ENCODE measurements around the gene F11R. TPM values are rescaled to one million over a fixed set of nuclear protein-coding genes. Genes with fewer than 3 reads are reported as not detected.

Gene F11R
- total and polyA plus RNA-seq, 4 donors, result 2.4 to 26.0 (median 14.9) TPM

DNA sequence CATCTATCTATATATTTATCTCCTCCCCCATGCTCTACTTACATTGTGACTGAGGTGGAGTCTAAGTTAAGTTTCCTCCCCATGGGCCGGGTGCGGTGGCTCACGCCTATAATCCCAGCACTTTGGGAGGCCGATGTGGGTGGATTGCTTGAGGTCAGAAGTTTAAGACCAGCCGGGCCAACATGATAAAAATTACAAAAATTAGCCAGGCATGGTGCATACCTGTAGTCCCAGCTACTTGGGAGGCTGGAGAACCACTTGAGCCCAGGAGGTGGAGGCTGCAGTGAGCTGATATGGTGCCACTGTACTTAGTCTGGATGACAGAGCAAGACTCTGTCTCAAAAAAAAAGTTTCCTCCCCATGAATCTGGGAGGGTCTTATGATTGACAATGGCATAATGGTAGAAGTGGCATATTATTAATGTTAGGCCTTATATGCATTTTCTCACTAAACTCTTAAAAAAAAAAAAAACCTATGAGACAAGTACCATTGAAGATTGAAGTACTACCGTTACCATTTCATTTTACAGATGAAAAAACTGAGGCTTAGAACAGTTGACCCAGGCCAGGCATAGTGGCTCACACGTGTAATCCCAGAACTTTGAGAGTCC lies 11.2 kb downstream of the F11R start:
- H3K4me1 ChIP-seq (ENCODE audit: control insufficient read depth in 1 of 2, insufficient read depth in 2 of 2, low read length in 2 of 2), result no peaks in the 10 kb centered on the region
- no peak for ATAC-seq (ENCODE audit: low FRiP score)
- intact Hi-C loops (cut with DNase I), result no loop called here

DNA sequence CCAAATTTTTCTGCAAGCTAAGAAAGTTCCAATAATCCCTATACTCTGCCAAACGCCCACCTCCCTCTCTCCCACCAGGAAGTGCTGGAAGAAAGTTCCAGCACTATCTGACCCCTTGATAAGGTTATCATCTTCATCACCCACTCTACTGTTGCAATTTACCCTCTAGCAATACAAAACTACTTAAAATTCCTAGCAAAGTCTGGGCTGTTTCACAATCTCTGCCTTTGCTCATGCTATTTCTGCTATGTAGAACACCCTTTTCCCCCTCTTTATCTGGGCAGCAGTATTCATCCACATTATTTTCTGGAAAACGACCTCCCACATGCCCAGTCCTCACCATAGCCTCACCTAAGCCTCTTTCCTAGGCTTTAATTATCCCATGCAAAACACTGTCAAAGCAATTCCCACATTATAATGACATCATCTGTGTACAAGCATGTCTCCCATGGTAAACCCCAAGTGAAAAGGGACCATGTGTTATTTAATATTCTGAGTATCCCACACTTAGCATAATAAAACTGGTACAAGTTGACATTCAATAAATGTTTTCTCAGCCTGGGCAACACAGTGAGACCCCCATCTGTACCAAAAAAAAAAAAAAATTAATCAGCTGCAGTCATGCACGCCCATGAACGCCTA lies 12.0 kb downstream of the F11R start:
- no peak for DNase-seq
- H3K4me3 ChIP-seq (ENCODE audit: low read length in 2 of 2), result no peak overlapping the region
- 70 to 76% methylated on average over 4 of the region's 4 CpGs for WGBS, 2 donors
- no peaks in the 10 kb centered on the region for H3K27me3 ChIP-seq (ENCODE audit: control insufficient read depth in 1 of 2, insufficient read depth in 2 of 2, low read length in 1 of 2)
- H3K9me3 ChIP-seq (ENCODE audit: control insufficient read depth, low read length), result no peaks in the 10 kb centered on the region
- ATAC-seq (ENCODE audit: low FRiP score), result no peak
- H3K36me3 ChIP-seq (ENCODE audit: control insufficient read depth in 1 of 2, insufficient read depth in 2 of 2, low read length in 1 of 2), result no peaks in the 10 kb centered on the region
- intact Hi-C loops (cut with DNase I), result no loop called here
- no peak overlapping the region for H3K27ac ChIP-seq (ENCODE audit: low read depth in 1 of 2, low read length in 2 of 2)
- H3K4me1 ChIP-seq (ENCODE audit: control insufficient read depth in 1 of 2, insufficient read depth in 2 of 2, low read length in 2 of 2), result no peaks in the 10 kb centered on the region

More for the DNA sequence above, 11.2 kb downstream of the F11R start:
- Histone ChIP-seq H3K9me3 (ENCODE audit: control insufficient read depth, low read length) (no peaks in the 10 kb centered on the region), H3K4me3 (ENCODE audit: low read length in 2 of 2) (no peak overlapping the region), H3K27ac (ENCODE audit: low read depth in 1 of 2, low read length in 2 of 2) (no peak overlapping the region), H3K27me3 (ENCODE audit: control insufficient read depth in 1 of 2, insufficient read depth in 2 of 2, low read length in 1 of 2) (no peaks in the 10 kb centered on the region), H3K36me3 (ENCODE audit: control insufficient read depth in 1 of 2, insufficient read depth in 2 of 2, low read length in 1 of 2) (no peaks in the 10 kb centered on the region)
- WGBS, 2 donors, result 90 to 92% methylated on average over 7 of the region's 7 CpGs
- no peak for DNase-seq

DNA sequence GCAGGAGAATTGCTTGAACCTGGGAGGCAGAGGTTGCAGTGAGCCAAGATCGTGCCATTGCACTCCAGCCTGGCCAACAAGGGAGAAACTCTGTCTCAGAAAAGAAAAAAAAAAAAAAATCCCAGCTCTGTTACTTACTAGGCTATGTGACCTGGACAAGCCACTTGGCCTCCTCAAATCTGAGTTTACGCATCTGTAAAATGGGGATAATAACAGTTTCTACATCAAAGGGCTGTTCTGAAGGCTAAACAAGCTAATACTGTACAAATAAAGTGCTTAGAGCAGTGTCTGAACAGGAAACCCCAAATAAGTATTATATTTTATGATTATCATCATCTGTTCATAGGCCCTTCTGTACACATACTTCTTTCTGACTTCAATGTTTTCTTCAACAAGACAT lies 13.6 kb downstream of the F11R start:
- Histone ChIP-seq H3K27ac (ENCODE audit: low read depth in 1 of 2, low read length in 2 of 2) (no peak overlapping the region), H3K36me3 (ENCODE audit: control insufficient read depth in 1 of 2, insufficient read depth in 2 of 2, low read length in 1 of 2) (no peaks in the 10 kb centered on the region), H3K9me3 (ENCODE audit: control insufficient read depth, low read length) (no peaks in the 10 kb centered on the region), H3K4me1 (ENCODE audit: control insufficient read depth in 1 of 2, insufficient read depth in 2 of 2, low read length in 2 of 2) (no peaks in the 10 kb centered on the region), H3K4me3 (ENCODE audit: low read length in 2 of 2) (no peak overlapping the region), H3K27me3 (ENCODE audit: control insufficient read depth in 1 of 2, insufficient read depth in 2 of 2, low read length in 1 of 2) (no peaks in the 10 kb centered on the region)
- DNase-seq (no peak), ATAC-seq (ENCODE audit: low FRiP score) (no peak)
- intact Hi-C loops (cut with DNase I), result no loop called here
- WGBS, 2 donors, result 97 to 100% methylated on average over 2 of the region's 2 CpGs

DNA sequence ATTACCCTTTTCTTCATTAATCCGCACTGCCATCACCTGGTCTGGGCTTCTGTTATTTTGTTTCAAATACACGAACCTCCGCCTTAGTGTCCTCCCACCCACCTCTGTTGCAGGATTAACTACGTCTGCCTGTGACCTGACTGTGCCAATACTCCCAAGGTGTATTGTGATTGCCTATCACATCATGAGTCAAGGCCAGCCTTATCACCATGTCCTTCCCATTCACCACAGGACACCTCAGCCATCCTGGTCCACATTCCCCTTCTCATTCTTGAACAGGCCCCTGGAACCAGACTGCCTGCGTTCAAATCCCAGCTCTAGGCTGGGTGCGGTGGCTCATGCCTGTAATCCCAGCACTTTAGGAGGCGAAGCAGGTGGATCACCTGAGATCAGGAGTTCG lies 14.4 kb downstream of the F11R start:
- ATAC-seq (ENCODE audit: low FRiP score) (no peak), DNase-seq (no peak)
- Histone ChIP-seq H3K27ac (ENCODE audit: low read depth in 1 of 2, low read length in 2 of 2) (no peak overlapping the region), H3K4me3 (ENCODE audit: low read length in 2 of 2) (no peak overlapping the region), H3K9me3 (ENCODE audit: control insufficient read depth, low read length) (no peaks in the 10 kb centered on the region), H3K4me1 (ENCODE audit: control insufficient read depth in 1 of 2, insufficient read depth in 2 of 2, low read length in 2 of 2) (no peaks in the 10 kb centered on the region), H3K27me3 (ENCODE audit: control insufficient read depth in 1 of 2, insufficient read depth in 2 of 2, low read length in 1 of 2) (no peaks in the 10 kb centered on the region), H3K36me3 (ENCODE audit: control insufficient read depth in 1 of 2, insufficient read depth in 2 of 2, low read length in 1 of 2) (no peaks in the 10 kb centered on the region)
- 93 to 94% methylated on average over 8 of the region's 8 CpGs for WGBS, 2 donors
- intact Hi-C loops (cut with DNase I), result no loop called here

DNA sequence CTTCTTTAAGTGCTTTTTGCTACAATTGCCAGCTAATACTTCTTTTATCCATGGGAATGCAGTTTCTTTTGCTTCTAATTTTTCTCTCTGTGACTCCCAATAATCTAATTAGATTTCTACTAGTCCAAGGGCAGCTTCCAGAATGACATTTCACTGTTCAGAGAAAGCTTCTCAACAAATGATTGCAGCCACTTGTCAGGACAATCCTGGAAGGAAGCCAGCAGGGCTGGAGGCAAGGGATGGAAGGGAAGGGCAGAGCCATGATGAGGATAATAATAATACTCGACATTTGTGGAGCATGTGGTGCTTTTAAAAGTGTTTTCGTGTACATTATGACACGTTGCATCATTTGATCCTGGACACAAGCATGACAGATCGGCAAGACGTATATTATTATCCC lies 19.4 kb downstream of the F11R start:
- Histone ChIP-seq H3K27ac (ENCODE audit: low read depth in 1 of 2, low read length in 2 of 2) (no peak overlapping the region), H3K4me1 (ENCODE audit: control insufficient read depth in 1 of 2, insufficient read depth in 2 of 2, low read length in 2 of 2) (no peaks in the 10 kb centered on the region), H3K4me3 (ENCODE audit: low read length in 2 of 2) (no peak overlapping the region), H3K9me3 (ENCODE audit: control insufficient read depth, low read length) (no peaks in the 10 kb centered on the region), H3K27me3 (ENCODE audit: control insufficient read depth in 1 of 2, insufficient read depth in 2 of 2, low read length in 1 of 2) (no peaks in the 10 kb centered on the region), H3K36me3 (ENCODE audit: control insufficient read depth in 1 of 2, insufficient read depth in 2 of 2, low read length in 1 of 2) (peaks cover 0 to 3% of the 10 kb centered on the region in 2 donors)
- no peak for DNase-seq
- WGBS, 2 donors, result 80 to 81% methylated on average over 5 of the region's 5 CpGs
- intact Hi-C loops (cut with DNase I), result no loop called here
- no peak for ATAC-seq (ENCODE audit: low FRiP score)

DNA sequence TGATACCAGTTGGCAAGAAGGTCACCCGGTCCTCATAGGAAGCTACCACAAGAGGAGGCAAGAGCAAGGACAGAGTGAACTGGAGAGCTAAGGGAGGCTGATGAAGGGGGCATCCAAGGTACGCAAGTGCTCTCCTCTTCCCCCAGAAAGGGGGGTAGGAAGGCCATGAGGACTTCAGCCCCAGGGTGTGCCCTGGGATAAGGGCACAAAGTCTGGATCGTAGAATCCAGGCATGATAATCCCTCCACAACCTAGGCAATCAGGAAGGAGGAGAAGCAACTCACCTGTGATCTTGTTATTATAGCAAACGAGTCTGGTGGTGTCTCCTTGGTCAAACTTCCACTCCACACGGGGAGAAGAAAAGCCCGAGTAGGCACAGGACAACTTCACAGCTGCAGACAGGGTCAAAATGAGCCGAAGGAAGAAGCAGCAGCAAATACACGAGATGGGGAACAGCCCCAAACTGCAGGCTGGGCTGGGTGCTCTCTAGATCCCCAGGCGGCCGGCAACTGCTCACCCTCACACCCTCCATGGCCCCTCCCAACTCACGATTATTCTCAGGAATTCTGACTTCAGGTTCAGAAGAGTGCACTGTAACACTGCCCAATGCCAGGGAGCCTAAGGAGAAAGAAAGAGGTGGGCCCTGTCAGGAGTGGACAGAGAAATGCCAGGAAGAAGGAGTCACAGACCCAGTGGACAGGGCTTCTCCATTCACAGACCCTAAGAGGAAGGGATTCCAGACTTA lies 20.0 kb downstream of the F11R start:
- no peaks in the 10 kb centered on the region for H3K27me3 ChIP-seq (ENCODE audit: control insufficient read depth in 1 of 2, insufficient read depth in 2 of 2, low read length in 1 of 2)
- 78 to 82% methylated on average over 11 of the region's 11 CpGs for WGBS, 2 donors
- no peak for ATAC-seq (ENCODE audit: low FRiP score)
- intact Hi-C loops (cut with DNase I), result no loop called here
- H3K9me3 ChIP-seq (ENCODE audit: control insufficient read depth, low read length), result no peaks in the 10 kb centered on the region
- no peak for DNase-seq
- no peaks in the 10 kb centered on the region for H3K4me1 ChIP-seq (ENCODE audit: control insufficient read depth in 1 of 2, insufficient read depth in 2 of 2, low read length in 2 of 2)
- no peak overlapping the region for H3K27ac ChIP-seq (ENCODE audit: low read depth in 1 of 2, low read length in 2 of 2)
- H3K4me3 ChIP-seq (ENCODE audit: low read length in 2 of 2), result no peak overlapping the region
- H3K36me3 ChIP-seq (ENCODE audit: control insufficient read depth in 1 of 2, insufficient read depth in 2 of 2, low read length in 1 of 2), result peaks cover 0 to 3% of the 10 kb centered on the region in 2 donors

DNA sequence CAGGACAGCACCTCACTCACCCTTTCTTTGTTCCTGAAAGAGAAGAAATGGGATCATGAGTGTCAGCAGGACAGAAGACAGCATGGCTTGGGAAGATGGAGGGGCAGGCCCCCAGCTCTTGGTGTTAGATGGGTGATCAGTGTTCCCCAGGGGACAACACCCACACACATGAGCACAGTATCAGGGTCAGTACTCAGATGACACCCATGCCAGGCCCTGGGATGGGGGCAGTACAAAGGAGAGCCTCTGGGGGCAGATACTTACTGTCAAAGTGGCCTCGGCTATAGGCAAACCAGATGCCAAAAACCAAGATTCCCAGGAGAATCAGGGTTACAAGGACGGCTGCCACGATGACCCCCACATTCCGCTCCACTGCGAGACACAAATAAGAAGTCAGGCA lies 21.6 kb downstream of the F11R start:
- Histone ChIP-seq H3K27ac (ENCODE audit: low read depth in 1 of 2, low read length in 2 of 2) (no peak overlapping the region), H3K27me3 (ENCODE audit: control insufficient read depth in 1 of 2, insufficient read depth in 2 of 2, low read length in 1 of 2) (no peaks in the 10 kb centered on the region), H3K4me3 (ENCODE audit: low read length in 2 of 2) (no peak overlapping the region), H3K36me3 (ENCODE audit: control insufficient read depth in 1 of 2, insufficient read depth in 2 of 2, low read length in 1 of 2) (peaks cover 0 to 3% of the 10 kb centered on the region in 2 donors), H3K4me1 (ENCODE audit: control insufficient read depth in 1 of 2, insufficient read depth in 2 of 2, low read length in 2 of 2) (no peaks in the 10 kb centered on the region), H3K9me3 (ENCODE audit: control insufficient read depth, low read length) (no peaks in the 10 kb centered on the region)
- intact Hi-C loops (cut with DNase I), result loop anchor here (5.0 kb wide), 3 partner anchors 93 to 272 kb away; partner anchors contain the start of gene KLHDC9 (in 1 of the 2)
- DNase-seq (no peak), ATAC-seq (ENCODE audit: low FRiP score) (no peak)
- 89 to 90% methylated on average over 5 of the region's 5 CpGs for WGBS, 2 donors

DNA sequence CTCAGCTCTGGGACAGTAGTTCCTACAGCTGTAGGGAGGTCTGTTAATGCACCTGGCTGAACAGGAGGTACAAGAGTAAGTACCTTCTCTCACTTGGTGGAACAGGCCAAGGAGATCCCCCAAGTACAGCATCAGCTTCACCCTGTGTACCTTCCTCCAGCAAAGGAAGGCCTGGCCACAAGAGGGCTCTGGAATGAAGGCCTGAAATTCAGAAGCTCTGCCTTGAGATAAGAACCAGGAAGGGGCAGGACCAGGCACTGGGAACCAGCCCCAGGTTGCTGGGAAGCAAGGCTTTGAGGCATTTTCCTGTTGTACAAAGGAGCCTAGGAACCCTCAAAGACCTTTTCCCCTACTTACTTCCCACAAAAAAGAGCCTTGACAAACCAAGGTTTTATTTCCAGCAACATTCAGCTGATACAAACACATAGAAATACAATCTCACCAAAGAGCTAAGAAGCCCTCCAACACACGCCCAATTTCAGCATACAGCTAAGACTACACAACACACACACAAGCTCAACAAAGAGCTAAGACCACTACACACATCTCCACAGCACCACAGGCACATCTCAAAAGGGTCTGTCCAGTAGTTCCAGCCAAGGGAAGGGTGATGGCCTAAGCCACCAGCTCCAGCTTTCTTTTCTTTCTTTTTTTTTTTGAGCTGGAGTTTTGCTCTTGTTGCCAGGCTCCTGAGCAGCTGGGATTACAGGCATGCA lies 23.5 kb downstream of the F11R start:
- 73 to 76% methylated on average over 1 of the region's 1 CpG for WGBS, 2 donors
- Histone ChIP-seq H3K4me1 (ENCODE audit: control insufficient read depth in 1 of 2, insufficient read depth in 2 of 2, low read length in 2 of 2) (no peaks in the 10 kb centered on the region), H3K9me3 (ENCODE audit: control insufficient read depth, low read length) (no peaks in the 10 kb centered on the region), H3K27me3 (ENCODE audit: control insufficient read depth in 1 of 2, insufficient read depth in 2 of 2, low read length in 1 of 2) (no peaks in the 10 kb centered on the region), H3K27ac (ENCODE audit: low read depth in 1 of 2, low read length in 2 of 2) (no peak overlapping the region), H3K36me3 (ENCODE audit: control insufficient read depth in 1 of 2, insufficient read depth in 2 of 2, low read length in 1 of 2) (peaks cover 0 to 3% of the 10 kb centered on the region in 2 donors), H3K4me3 (ENCODE audit: low read length in 2 of 2) (no peak overlapping the region)
- DNase-seq (peak in 1 of 2 donors; percentile 74), ATAC-seq (ENCODE audit: low FRiP score) (peak; percentile 90)
- intact Hi-C loops (cut with DNase I), result loop anchor here (5.0 kb wide), 3 partner anchors 95 to 270 kb away; partner anchors contain the start of gene KLHDC9 (in 1 of the 2)

Measured in aorta (tissue), 5 donors.